Osteocyte (in vitro differentiated cells): Measurements from ENCODE around the gene PPIL1. TPM values are rescaled to one million over a fixed set of nuclear protein-coding genes. Genes with fewer than 3 reads are reported as not detected.
"Not testable (repeated sequence)": the region's sequence is repeated elsewhere in the genome, so short reads cannot be mapped to it uniquely, and the experiment has no call there.

Experiments used
- DNase-seq: peaks from one replicate; pipeline ENCODE4 v3.0.0; 2021; ENCODE audit warnings: mixed read lengths; ENCODE audit not compliant: unreplicated experiment; ENCODE audit errors: extremely low spot score
- H3K27ac Mint-ChIP-seq: one replicate; pipeline ENCODE4 v1.8.0; 2021; ENCODE audit warnings: mild to moderate bottlenecking, mixed read lengths; ENCODE audit not compliant: unreplicated experiment
- H3K27me3 Mint-ChIP-seq: one replicate; pipeline ENCODE4 v1.8.0; 2021; ENCODE audit warnings: mixed read lengths; ENCODE audit not compliant: unreplicated experiment
- H3K36me3 Mint-ChIP-seq: one replicate; pipeline ENCODE4 v1.8.0; 2021; ENCODE audit warnings: mixed read lengths; ENCODE audit not compliant: unreplicated experiment
- H3K4me1 Mint-ChIP-seq: one replicate; pipeline ENCODE4 v1.8.0; 2021; ENCODE audit warnings: mixed read lengths; ENCODE audit not compliant: unreplicated experiment
- H3K4me3 Mint-ChIP-seq: one replicate; pipeline ENCODE4 v1.8.0; 2021; ENCODE audit warnings: mild to moderate bottlenecking, moderate library complexity, mixed read lengths; ENCODE audit not compliant: unreplicated experiment
- H3K9me3 Mint-ChIP-seq: one replicate; pipeline ENCODE4 v1.8.0; 2021; ENCODE audit warnings: mixed read lengths; ENCODE audit not compliant: unreplicated experiment
- CTCF ChIP-seq: fragments of 200-600 bp; sonication (generic); IDR thresholded peaks from 2 replicates; pipeline ENCODE4 v1.5.0; 2021; ENCODE audit warnings: antibody characterized with exemption, mild to moderate bottlenecking, moderate library complexity
- total RNA-seq: library from RNA; stranded (reverse); gene quantifications from 2 replicates; pipeline ENCODE4 v1.2.1, GENCODE V29; 2021

Gene PPIL1
- total RNA-seq, 1 donor from 2014 or later: 21.0 TPM

GRCh38 chr6:36904114-36904513, 29.5 kb upstream of the PPIL1 start:
- Mint-ChIP-seq H3K27ac (no peak overlapping the region), H3K4me3 (no peak overlapping the region), H3K27me3 (no peaks in the 10 kb centered on the region), H3K9me3 (no peaks in the 10 kb centered on the region), H3K36me3 (peaks cover 46% of the 10 kb centered on the region), H3K4me1 (no peaks in the 10 kb centered on the region)
- TF ChIP-seq CTCF: no peak
- DNase-seq: no peak

GRCh38 chr6:36897609-36898008, 23.0 kb upstream of the PPIL1 start:
- Mint-ChIP-seq H3K4me1 (no peaks in the 10 kb centered on the region), H3K36me3 (peaks cover 22% of the 10 kb centered on the region), H3K4me3 (no peak overlapping the region), H3K9me3 (no peaks in the 10 kb centered on the region), H3K27me3 (no peaks in the 10 kb centered on the region), H3K27ac (no peak overlapping the region)
- TF ChIP-seq CTCF: peak; percentile 41
- DNase-seq: no peak

- Mint-ChIP-seq H3K27me3 (no peaks in the 10 kb centered on the region), H3K4me3 (no peak overlapping the region), H3K9me3 (no peaks in the 10 kb centered on the region), H3K4me1 (peaks cover under 1% of the 10 kb centered on the region), H3K36me3 (peaks cover 20% of the 10 kb centered on the region), H3K27ac (no peak overlapping the region)
- no peak for DNase-seq
- TF ChIP-seq CTCF: no peak
These were observed 19.7 kb upstream of the PPIL1 start for GRCh38 chr6:36893976-36894932.

- not testable (repeated sequence) for H3K9me3 Mint-ChIP-seq, H3K27me3 Mint-ChIP-seq
These were observed 16.6 kb upstream of the PPIL1 start for GRCh38 chr6:36891153-36891552.

GRCh38 chr6:36890112-36890663, 15.6 kb upstream of the PPIL1 start:
- Mint-ChIP-seq H3K36me3 (peaks cover 10% of the 10 kb centered on the region), H3K4me1 (peaks cover 26% of the 10 kb centered on the region), H3K4me3 (no peak overlapping the region), H3K9me3 (no peaks in the 10 kb centered on the region), H3K27ac (no peak overlapping the region), H3K27me3 (no peaks in the 10 kb centered on the region)
- TF ChIP-seq CTCF: no peak
- no peak for DNase-seq

More at GRCh38 chr6:36891153-36891552, 16.6 kb upstream of the PPIL1 start:
- H3K27ac Mint-ChIP-seq, H3K4me3 Mint-ChIP-seq, DNase-seq: not testable (repeated sequence)
- Mint-ChIP-seq H3K36me3 (peaks cover 15% of the 10 kb centered on the region), H3K4me1 (peaks cover 20% of the 10 kb centered on the region)
